GM21360 (cell line): Measurements from ENCODE around the gene C2CD4C.
A peak's percentile ranks its signal among the peaks of the same experiment; 100 is the strongest.
"Not testable (repeated sequence)": the region's sequence is repeated elsewhere in the genome, so short reads cannot be mapped to it uniquely, and the experiment has no call there.

Experiments
- ATAC-seq: cut with Tn5 transposase; IDR thresholded peaks from one replicate; pipeline ENCODE4 v1.9.1; 2021; ENCODE audit warnings: mild to moderate bottlenecking, moderate library complexity; ENCODE audit not compliant: unreplicated experiment

C2CD4C gene

GRCh38 chr19:384799-385169 lies 24.2 kb downstream of the C2CD4C start:
- ATAC-seq = no peak

GRCh38 chr19:383922-384798 lies 24.8 kb downstream of the C2CD4C start:
- no peak for ATAC-seq

- no peak for ATAC-seq
Observed at GRCh38 chr19:383040-383439, 25.9 kb downstream of the C2CD4C start.

- peak; percentile 57 for ATAC-seq
Observed at GRCh38 chr19:382578-382977, 26.4 kb downstream of the C2CD4C start.

GRCh38 chr19:381901-382300 lies 27.0 kb downstream of the C2CD4C start:
- ATAC-seq = not testable (repeated sequence)

GRCh38 chr19:380618-381219 lies 28.2 kb downstream of the C2CD4C start:
- ATAC-seq = not testable (repeated sequence)

GRCh38 chr19:379796-380195 lies 29.2 kb downstream of the C2CD4C start:
- no peak for ATAC-seq

GRCh38 chr19:378706-379105 lies 30.2 kb downstream of the C2CD4C start:
- no peak for ATAC-seq

- ATAC-seq = no peak
Observed at GRCh38 chr19:377801-378581, 31.0 kb downstream of the C2CD4C start.

- no peak for ATAC-seq
Observed at GRCh38 chr19:376111-376470, 32.9 kb downstream of the C2CD4C start.

GRCh38 chr19:375395-376110 lies 33.4 kb downstream of the C2CD4C start:
- ATAC-seq = no peak

GRCh38 chr19:374886-375235 lies 34.1 kb downstream of the C2CD4C start:
- ATAC-seq = no peak

GRCh38 chr19:374183-374885 lies 34.6 kb downstream of the C2CD4C start:
- no peak for ATAC-seq

GRCh38 chr19:373391-374182 lies 35.4 kb downstream of the C2CD4C start:
- no peak for ATAC-seq

- ATAC-seq = no peak
Observed at GRCh38 chr19:372306-372890, 36.5 kb downstream of the C2CD4C start.

- ATAC-seq = no peak
Observed at GRCh38 chr19:371501-372168, 37.3 kb downstream of the C2CD4C start.

GRCh38 chr19:370641-371330 lies 38.2 kb downstream of the C2CD4C start:
- ATAC-seq = no peak

GRCh38 chr19:369876-370275 lies 39.1 kb downstream of the C2CD4C start:
- no peak for ATAC-seq
